ENCODE results near the gene TNPO2.
A peak's percentile ranks its signal among the peaks of the same experiment; 100 is the strongest.

The TNPO2 gene
- total RNA-seq = 56.8 to 64.8 reads per million in 2 donors

- peak in 4 of 5 experiments; percentile 38 to 84 (median 56) for DNase-seq
These were observed at the start of gene TNPO2 for GRCh38 chr19:12723641-12724426. Gene TNPO2 (minus strand): TSS chr19:12723932. CDS start chr19:12720977, 2,955 bp downstream.

GRCh38 chr19:12772323-12772722 is 48.6 kb upstream of the TNPO2 start:
- DNase-seq = no peak

GRCh38 chr19:12770922-12771321 is 47.2 kb upstream of the TNPO2 start:
- DNase-seq = no peak

GRCh38 chr19:12769689-12770088 is 46.0 kb upstream of the TNPO2 start:
- peak; percentile 29 to 88 (median 43) for DNase-seq

- DNase-seq = no peak
These were observed 43.9 kb upstream of the TNPO2 start for GRCh38 chr19:12767666-12768065.

GRCh38 chr19:12767150-12767549 is 43.4 kb upstream of the TNPO2 start:
- no peak for DNase-seq

- DNase-seq = peak in 4 of 5 experiments; percentile 64 to 71 (median 68)
These were observed 42.4 kb upstream of the TNPO2 start for GRCh38 chr19:12766051-12766521.

GRCh38 chr19:12764698-12765097 is 41.0 kb upstream of the TNPO2 start:
- DNase-seq = no peak

GRCh38 chr19:12763100-12763499 is 39.4 kb upstream of the TNPO2 start:
- DNase-seq = no peak

- DNase-seq = no peak
These were observed 36.0 kb upstream of the TNPO2 start for GRCh38 chr19:12759686-12760085.

GRCh38 chr19:12757544-12758274 is 34.0 kb upstream of the TNPO2 start:
- DNase-seq = peak; percentile 31 to 74 (median 50)

- no peak for DNase-seq
These were observed 32.6 kb upstream of the TNPO2 start for GRCh38 chr19:12756150-12756883.

GRCh38 chr19:12754465-12755196 is 30.9 kb upstream of the TNPO2 start:
- no peak for DNase-seq

GRCh38 chr19:12752056-12752781 is 28.5 kb upstream of the TNPO2 start:
- no peak for DNase-seq

- no peak for DNase-seq
These were observed 27.9 kb upstream of the TNPO2 start, which contains the start of gene BEST2 for GRCh38 chr19:12751635-12752034. Gene BEST2 (plus strand): TSS chr19:12751791. CDS start chr19:12752593, 802 bp downstream.

- no peak for DNase-seq
These were observed 27.1 kb upstream of the TNPO2 start for GRCh38 chr19:12750851-12751250.

- DNase-seq = no peak
These were observed 26.3 kb upstream of the TNPO2 start for GRCh38 chr19:12749938-12750521.

- DNase-seq = no peak
These were observed 24.8 kb upstream of the TNPO2 start for GRCh38 chr19:12748489-12748888.

- DNase-seq = no peak
These were observed 21.6 kb upstream of the TNPO2 start for GRCh38 chr19:12745166-12745897.

- no peak for DNase-seq
These were observed 14.2 kb upstream of the TNPO2 start for GRCh38 chr19:12737835-12738351.

Measured in T-helper 2 cell (primary cell).